GM23338 (cell line): Measurements from ENCODE around the gene CYFIP1. TPM values are rescaled to one million over a fixed set of nuclear protein-coding genes. Genes with fewer than 3 reads are reported as not detected.

Experiments used
- ATAC-seq: fragments of 200-7000 bp; cut with Tn5 transposase; 3 replicates; pipeline ENCODE4 v1.9.1; 2020
- DNase-seq: peaks from one replicate; pipeline ENCODE4 v3.0.0-alpha.2; 2015; ENCODE audit warnings: low spot score
- H2AFZ ChIP-seq: fragments of 200-600 bp; sonication (generic); 2 replicates; pipeline ENCODE4 v1.8.0; 2016; ENCODE audit warnings: antibody characterized with exemption, mild to moderate bottlenecking, moderate library complexity
- H3F3A ChIP-seq: fragments of 200-600 bp; sonication (generic); replicated peaks from 2 replicates; pipeline ENCODE4 v1.8.0; 2017; ENCODE audit warnings: antibody characterized with exemption, mixed run types, low read depth
- H3K27ac ChIP-seq: fragments of 200-600 bp; sonication (generic); 2 replicates; pipeline ENCODE4 v1.6.1; 2016; ENCODE audit warnings: low read depth
- H3K27me3 ChIP-seq: fragments of 200-600 bp; sonication (generic); 2 replicates; pipeline ENCODE4 v1.8.0; 2016; ENCODE audit warnings: mild to moderate bottlenecking, mixed run types, moderate library complexity; ENCODE audit not compliant: insufficient read depth
- H3K36me3 ChIP-seq: fragments of 200-600 bp; sonication (generic); 2 replicates; pipeline ENCODE4 v1.8.0; 2016; ENCODE audit warnings: mild to moderate bottlenecking; ENCODE audit not compliant: insufficient read depth
- H3K4me1 ChIP-seq: fragments of 200-600 bp; sonication (generic); 2 replicates; pipeline ENCODE4 v1.8.0; 2016; ENCODE audit warnings: mild to moderate bottlenecking, moderate library complexity; ENCODE audit not compliant: insufficient read depth
- H3K4me2 ChIP-seq: fragments of 200-600 bp; sonication (generic); 2 replicates; pipeline ENCODE4 v1.7.1; 2017; ENCODE audit warnings: mixed run types
- H3K4me3 ChIP-seq: fragments of 200-600 bp; sonication (generic); 2 replicates; pipeline ENCODE4 v1.6.1; 2016; ENCODE audit warnings: mixed run types
- H3K79me2 ChIP-seq: fragments of 200-600 bp; sonication (generic); replicated peaks from 2 replicates; pipeline ENCODE4 v1.8.0; 2017; ENCODE audit warnings: mild to moderate bottlenecking; ENCODE audit not compliant: insufficient read depth
- H3K9me2 ChIP-seq: fragments of 200-600 bp; sonication (generic); 2 replicates; pipeline ENCODE4 v1.8.0; 2017; ENCODE audit not compliant: insufficient read depth
- H4K20me1 ChIP-seq: fragments of 200-600 bp; sonication (generic); replicated peaks from 2 replicates; pipeline ENCODE4 v1.8.0; 2017; ENCODE audit warnings: mild to moderate bottlenecking; ENCODE audit not compliant: insufficient read depth
- H3K27ac Mint-ChIP-seq: 2 replicates; pipeline ENCODE4 v1.8.0; 2020; ENCODE audit warnings: inconsistent platforms, mild to moderate bottlenecking, moderate library complexity, mixed read lengths
- H3K27me3 Mint-ChIP-seq: 3 replicates; pipeline ENCODE4 v1.8.0; 2022; ENCODE audit warnings: low read depth, mild to moderate bottlenecking, moderate library complexity, mixed read lengths, inconsistent platforms; ENCODE audit not compliant: insufficient read depth, poor library complexity
- H3K36me3 Mint-ChIP-seq: 3 replicates; pipeline ENCODE4 v1.8.0; 2021; ENCODE audit warnings: low read depth, mild to moderate bottlenecking, inconsistent platforms, moderate library complexity, mixed read lengths
- H3K4me1 Mint-ChIP-seq: 3 replicates; pipeline ENCODE4 v1.8.0; 2020; ENCODE audit warnings: mild to moderate bottlenecking, inconsistent platforms, mixed read lengths
- H3K4me3 Mint-ChIP-seq: 3 replicates; pipeline ENCODE4 v1.8.0; 2021; ENCODE audit warnings: moderate library complexity, mild to moderate bottlenecking, inconsistent platforms, mixed read lengths
- H3K9me3 Mint-ChIP-seq: 3 replicates; pipeline ENCODE4 v1.8.0; 2020; ENCODE audit warnings: moderate library complexity, mild to moderate bottlenecking, inconsistent platforms, mixed read lengths
- CREB1 ChIP-seq: fragments of 250-450 bp; sonication (Bioruptor Pico); IDR thresholded peaks from 2 replicates; pipeline ENCODE4 v1.5.0; 2020; ENCODE audit warnings: low read depth, mild to moderate bottlenecking, moderate library complexity
- CTCF ChIP-seq, 2 experiments: fragments of 200-600 bp in 1 of 2; sonication (generic) in 1 of 2; conservative IDR thresholded peaks; 2 replicates each; pipeline versions ENCODE4 v1.5.1 to v1.6.1; 2016 to 2017; ENCODE audit warnings: antibody characterized with exemption in 2 of 2, low read depth in 2 of 2, mild to moderate bottlenecking in 2 of 2, moderate library complexity in 1 of 2
- ETS1 ChIP-seq: IDR thresholded peaks from 2 replicates; pipeline ENCODE4 v1.6.1; 2016; ENCODE audit warnings: antibody characterized with exemption
- EZH2 ChIP-seq: fragments of 200-600 bp; sonication (generic); IDR thresholded peaks from one replicate; pipeline ENCODE4 v1.8.0; 2017; ENCODE audit warnings: antibody characterized with exemption, mild to moderate bottlenecking, low read depth; ENCODE audit not compliant: unreplicated experiment
- EZH2phosphoT487 ChIP-seq: fragments of 200-600 bp; sonication (generic); IDR thresholded peaks from one replicate; pipeline ENCODE4 v1.8.1; 2018; ENCODE audit warnings: antibody characterized with exemption; ENCODE audit not compliant: unreplicated experiment
- JUNB ChIP-seq: IDR thresholded peaks from one replicate; pipeline ENCODE4 v1.6.1; 2016; ENCODE audit warnings: antibody characterized with exemption; ENCODE audit not compliant: unreplicated experiment
- NANOG ChIP-seq: IDR thresholded peaks from 2 replicates; pipeline ENCODE4 v1.6.1; 2016; ENCODE audit warnings: antibody characterized with exemption, borderline replicate concordance
- POLR2AphosphoS5 ChIP-seq: IDR thresholded peaks from 2 replicates; pipeline ENCODE4 v1.6.1; 2016; ENCODE audit warnings: antibody characterized with exemption, low read depth
- REST ChIP-seq: IDR thresholded peaks from one replicate; pipeline ENCODE4 v1.6.1; 2018; ENCODE audit warnings: antibody characterized with exemption; ENCODE audit not compliant: unreplicated experiment
- ZNF114 ChIP-seq: fragments of 250-450 bp; sonication (Bioruptor Pico); IDR thresholded peaks from 2 replicates; pipeline ENCODE4 v1.5.0; 2020; ENCODE audit warnings: mild to moderate bottlenecking, moderate library complexity
- ZNF331 ChIP-seq: fragments of 250-450 bp; sonication (Bioruptor Pico); IDR thresholded peaks from 2 replicates; pipeline ENCODE4 v1.5.0; 2020; ENCODE audit warnings: low read depth, mild to moderate bottlenecking, moderate library complexity
- polyA plus RNA-seq: library from polyadenylated mRNA; unstranded; fragments of >200 nt; fragmentation: Nextera tagmentation; extraction: Ambion mirVana; gene quantifications from 2 replicates; pipeline ENCODE4 v1.2.1, GENCODE V29; 2016
- total RNA-seq: library from RNA; depleted of rRNA; stranded (reverse); fragments of >200 nt; shearing (Covaris generic); gene quantifications from 2 replicates; pipeline ENCODE4 v1.2.3, GENCODE V29; 2014

Gene CYFIP1
- total and polyA plus RNA-seq, 2 experiments from 2014 or later, result 20.0 to 73.9 TPM

GRCh38 chr15:22877117-22877516 lies 103.1 kb downstream of the CYFIP1 start:
- Mint-ChIP-seq H3K4me3 (no peak overlapping the region), H3K36me3 (peaks cover 75% of the 10 kb centered on the region), H3K27ac (no peak overlapping the region), H3K9me3 (peaks cover 2% of the 10 kb centered on the region; the same call in 2 of the 3 replicates), H3K4me1 (peaks cover 24% of the 10 kb centered on the region), H3K27me3 (peaks cover 16% of the 10 kb centered on the region)
- Histone ChIP-seq H3K27me3 (no peaks in the 10 kb centered on the region), H3K4me3 (no peak overlapping the region), H3K4me1 (no peaks in the 10 kb centered on the region), H4K20me1 (no peaks in the 10 kb centered on the region), H3F3A (no peaks in the 10 kb centered on the region), H3K9me2 (no peaks in the 10 kb centered on the region), H3K27ac (no peak overlapping the region), H3K36me3 (peaks cover 6% of the 10 kb centered on the region; the same call in 1 of the 2 replicates), H3K79me2 (0 out of 2 replicates have a peak, but pooled peaks cover 2% of the 10 kb centered on the region), H2AFZ (no peak overlapping the region), H3K4me2 (no peak overlapping the region)
- ATAC-seq, result no peak
- no peak for DNase-seq
- TF ChIP-seq EZH2phosphoT487 (no peak), ETS1 (no peak), NANOG (no peak), ZNF331 (CRISPR knock-in tag) (no peak), POLR2AphosphoS5 (no peak), CTCF (conservative IDR thresholded peaks at IDR 0.05; ENCODE audit: low read depth in 2 of 2) (no peak), CREB1 (CRISPR knock-in tag) (no peak)

GRCh38 chr15:22874966-22875365 lies 105.2 kb downstream of the CYFIP1 start:
- H3K27ac Mint-ChIP-seq, result no peak overlapping the region
- Histone ChIP-seq H3K36me3 (peaks cover 12% of the 10 kb centered on the region; the same call in 1 of the 2 replicates), H3K9me2 (no peaks in the 10 kb centered on the region), H4K20me1 (0 out of 2 replicates have a peak, but pooled peaks cover 2% of the 10 kb centered on the region), H3K4me2 (no peak overlapping the region), H3K4me1 (no peaks in the 10 kb centered on the region), H3K79me2 (0 out of 2 replicates have a peak, but pooled peaks cover 2% of the 10 kb centered on the region), H3K27me3 (no peaks in the 10 kb centered on the region), H3F3A (no peaks in the 10 kb centered on the region), H3K4me3 (no peak overlapping the region), H3K27ac (no peak overlapping the region), H2AFZ (no peak overlapping the region)
- TF ChIP-seq ZNF114 (CRISPR knock-in tag) (no peak), NANOG (no peak), ETS1 (no peak), EZH2 (no peak), ZNF331 (CRISPR knock-in tag) (no peak), EZH2phosphoT487 (no peak), JUNB (no peak), REST (no peak), POLR2AphosphoS5 (no peak), CTCF (conservative IDR thresholded peaks at IDR 0.05; ENCODE audit: low read depth in 2 of 2) (no peak)
- H3K4me3 Mint-ChIP-seq, result no peak overlapping the region
- H3K36me3 Mint-ChIP-seq, result peaks cover 75% of the 10 kb centered on the region
- no peak for DNase-seq
- peaks cover 2% of the 10 kb centered on the region; the same call in 2 of the 3 replicates for H3K9me3 Mint-ChIP-seq
- no peak for ATAC-seq
- H3K4me1 Mint-ChIP-seq, result peaks cover 20% of the 10 kb centered on the region
- peaks cover 14% of the 10 kb centered on the region for H3K27me3 Mint-ChIP-seq
